D721Med (cell line): ENCODE results near the gene PDGFB.
"Not testable (repeated sequence)": the region's sequence is repeated elsewhere in the genome, so short reads cannot be mapped to it uniquely, and the experiment has no call there.

Experiments used
- DNase-seq: peaks from one replicate; pipeline ENCODE4 v3.0.0; 2011; ENCODE audit warnings: low spot score; ENCODE audit not compliant: insufficient read length
- FAIRE-seq: peaks from 2 replicates; lab custom pipeline; 2011; peaks lifted over from hg19 to GRCh38; lab: Jason Lieb, UNC
- CTCF ChIP-seq: IDR thresholded peaks from 2 replicates; pipeline ENCODE4 v1.5.1; 2012; ENCODE audit warnings: mild to moderate bottlenecking, control low read depth; ENCODE audit not compliant: insufficient read depth; ENCODE audit errors: missing control alignments

The PDGFB gene

GRCh38 chr22:39224550-39224949 lies 20.2 kb downstream of the PDGFB start:
- DNase-seq (no peak), FAIRE-seq (no peak)
- TF ChIP-seq CTCF: no peak

DNA sequence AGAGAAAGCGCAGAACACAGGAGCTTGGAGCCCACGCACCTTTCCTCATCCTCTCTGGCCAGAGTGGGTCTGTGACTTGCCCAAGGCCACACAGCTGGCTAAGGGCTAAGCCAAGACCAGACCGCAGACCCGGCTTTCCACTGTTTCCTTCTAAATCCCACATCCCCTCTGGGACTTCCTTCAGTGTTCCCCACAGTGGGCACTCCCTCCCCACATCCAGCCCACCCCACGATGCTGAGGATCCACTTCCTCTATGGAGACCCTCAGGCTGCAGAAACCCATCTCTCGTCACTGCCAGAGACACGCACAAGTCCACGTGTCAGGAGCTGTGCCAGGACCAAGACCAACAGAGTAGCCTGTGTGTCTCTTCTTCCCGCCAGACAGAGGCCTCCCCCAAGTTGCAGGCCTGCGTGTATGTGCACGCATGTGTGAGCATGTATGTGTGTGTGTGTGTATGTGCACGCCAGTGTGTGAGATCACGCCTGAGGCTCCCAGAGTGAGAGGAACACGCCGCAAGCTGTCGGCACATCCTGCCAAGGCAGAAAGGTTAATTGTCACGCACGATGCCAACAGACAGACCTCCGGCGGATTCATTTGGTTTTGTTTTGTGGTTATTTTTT lies 21.6 kb downstream of the PDGFB start:
- no peak for TF ChIP-seq CTCF
- no peak for DNase-seq
- FAIRE-seq: no peak

GRCh38 chr22:39221999-39222686 lies 22.6 kb downstream of the PDGFB start:
- FAIRE-seq (no peak), DNase-seq (no peak)
- TF ChIP-seq CTCF: no peak

GRCh38 chr22:39220890-39221850 lies 23.6 kb downstream of the PDGFB start:
- no peak for TF ChIP-seq CTCF
- no peak for FAIRE-seq
- no peak for DNase-seq

GRCh38 chr22:39220450-39220849 lies 24.3 kb downstream of the PDGFB start:
- TF ChIP-seq CTCF: no peak
- DNase-seq: no peak
- no peak for FAIRE-seq

DNA sequence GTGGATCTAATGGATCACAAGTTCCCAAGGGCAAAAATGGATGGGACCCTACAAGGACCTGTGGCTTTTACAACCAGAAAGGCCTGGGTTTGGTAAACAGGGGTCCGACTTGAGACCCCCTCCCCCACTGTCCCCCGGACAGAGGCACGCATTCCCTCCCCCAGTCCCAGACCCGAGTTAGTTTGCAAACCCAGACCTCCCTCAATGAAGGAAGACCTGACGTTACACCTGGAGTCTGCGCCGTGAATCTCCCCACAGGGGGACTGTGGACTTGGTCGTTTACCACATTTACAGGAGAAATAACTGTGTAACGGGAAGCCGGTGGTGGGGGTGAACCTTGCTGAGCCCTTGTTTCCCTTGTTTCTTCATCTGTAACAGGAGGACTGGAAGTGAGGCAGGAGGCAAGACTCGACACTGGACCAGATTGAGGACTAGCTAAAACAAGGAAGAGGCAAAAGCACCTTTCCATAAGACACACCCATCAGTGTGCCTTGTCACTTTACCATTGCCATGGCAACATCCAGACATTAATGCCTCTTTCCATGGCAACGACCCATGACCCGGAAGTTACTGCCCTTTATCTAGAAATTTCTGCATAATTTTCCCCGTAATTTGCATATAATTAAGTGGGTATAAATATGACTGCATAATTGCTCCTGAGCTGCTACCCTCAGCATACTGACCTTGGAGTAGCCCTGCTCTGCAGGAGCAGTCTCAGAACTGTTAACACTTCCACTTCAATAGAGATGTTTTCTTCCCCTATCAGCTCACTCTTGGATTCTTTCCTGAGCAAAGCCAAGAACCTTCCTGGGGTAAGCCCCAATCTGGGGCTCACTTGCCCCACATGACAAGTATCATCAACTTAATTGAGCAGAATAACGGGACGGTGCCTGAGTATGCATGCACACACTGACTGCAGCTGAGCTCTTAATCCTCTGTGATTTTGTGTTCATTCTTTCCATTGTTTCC lies 25.4 kb downstream of the PDGFB start:
- FAIRE-seq (no peak), DNase-seq (no peak)
- TF ChIP-seq CTCF: no peak

DNA sequence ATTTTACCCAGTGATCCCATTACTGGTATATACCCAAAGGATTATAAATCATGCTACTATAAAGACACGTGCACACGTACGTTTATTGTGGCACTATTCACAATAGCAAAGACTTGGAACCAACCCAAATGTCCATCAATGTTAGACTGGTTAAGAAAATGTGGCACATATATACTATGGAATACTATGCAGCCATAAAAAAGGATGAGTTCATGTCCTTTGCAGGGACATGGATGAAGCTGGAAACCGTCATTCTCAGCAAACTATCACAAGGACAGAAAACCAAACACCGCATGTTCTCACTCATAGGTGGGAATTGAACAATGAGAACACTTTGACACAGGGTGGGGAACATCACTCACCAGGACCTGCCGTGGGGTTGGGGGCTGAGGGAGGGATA lies 26.4 kb downstream of the PDGFB start:
- not testable (repeated sequence) for DNase-seq, FAIRE-seq
